H1 (cell line): Measurements from ENCODE around the gene ANKH. TPM values are rescaled to one million over a fixed set of nuclear protein-coding genes. Genes with fewer than 3 reads are reported as not detected.

ENCODE experiments used
- CTCF ChIA-PET: fragments of 300-600 bp; sonication (Branson Sonifier 250); formaldehyde crosslinking; loops from one replicate; lab custom pipeline; 2021; ENCODE audit not compliant: partially characterized antibody; lab: Charles Lee
- POLR2A ChIA-PET: fragments of 300-600 bp; sonication (Branson Sonifier 250); formaldehyde crosslinking; loops from one replicate; lab custom pipeline; 2021; ENCODE audit warnings: inconsistent platforms; ENCODE audit not compliant: partially characterized antibody; lab: Charles Lee
- DNase-seq, 2 experiments: peaks; one replicate each; pipeline versions ENCODE4 v3.0.0 to v3.0.0-alpha.2; 2010 to 2022; ENCODE audit warnings: low spot score in 2 of 2, low read depth in 1 of 2, mixed read lengths in 1 of 2
- FAIRE-seq: peaks from 2 replicates; lab custom pipeline; 2011; peaks lifted over from hg19 to GRCh38; lab: Jason Lieb, UNC
- H2AFZ ChIP-seq: 2 replicates; pipeline ENCODE4 v1.8.1; 2012; ENCODE audit warnings: low read length, inconsistent platforms
- H2AK5ac ChIP-seq: 2 replicates; pipeline ENCODE4 v1.6.1; 2013; ENCODE audit warnings: low read depth, low read length
- H2BK120ac ChIP-seq: replicated peaks from 2 replicates; pipeline ENCODE3; 2013; ENCODE audit warnings: low read depth, low read length, inconsistent platforms
- H2BK12ac ChIP-seq: 2 replicates; pipeline ENCODE4 v1.6.1; 2013; ENCODE audit warnings: low read depth, low read length
- H2BK15ac ChIP-seq: 2 replicates; pipeline ENCODE4 v1.6.1; 2013; ENCODE audit warnings: low read length
- H2BK20ac ChIP-seq: 2 replicates; pipeline ENCODE4 v1.6.1; 2013; ENCODE audit warnings: low read length
- H2BK5ac ChIP-seq: 2 replicates; pipeline ENCODE4 v1.6.1; 2013; ENCODE audit warnings: low read depth, low read length
- H3K14ac ChIP-seq: 2 replicates; pipeline ENCODE4 v1.6.1; 2013; ENCODE audit warnings: inconsistent platforms; ENCODE audit not compliant: insufficient read length
- H3K18ac ChIP-seq: 2 replicates; pipeline ENCODE4 v1.6.1; 2013; ENCODE audit warnings: low read length; ENCODE audit errors: extremely low read depth
- H3K23ac ChIP-seq: 2 replicates; pipeline ENCODE4 v1.6.1; 2013; ENCODE audit warnings: inconsistent platforms; ENCODE audit not compliant: insufficient read length
- H3K23me2 ChIP-seq: 2 replicates; pipeline ENCODE4 v1.6.1; 2013; ENCODE audit warnings: low read depth, low read length
- H3K27ac ChIP-seq: 2 replicates; pipeline ENCODE4 v1.6.1; 2011; ENCODE audit warnings: low read depth, low read length, inconsistent platforms
- H3K27me3 ChIP-seq, 4 experiments: replicated peaks in 1 of 4; 1 replicate in 1 of 4; 2 replicates in 3 of 4; pipeline versions ENCODE4 v1.6.1 to v1.8.1; 2011 to 2013; ENCODE audit warnings: low read length in 3 of 4, mild to moderate bottlenecking in 3 of 4, inconsistent platforms in 2 of 4, mixed read lengths in 2 of 4, moderate library complexity in 1 of 4; ENCODE audit not compliant: control insufficient read depth in 3 of 4, insufficient read depth in 3 of 4; ENCODE audit errors: extremely low read depth in 1 of 4
- H3K36me3 ChIP-seq, 4 experiments: 2 replicates each; pipeline versions ENCODE4 v1.6.1 to v1.8.1; 2011 to 2013; ENCODE audit warnings: mild to moderate bottlenecking in 4 of 4, low read length in 3 of 4, moderate library complexity in 2 of 4, control low read depth in 1 of 4, inconsistent platforms in 1 of 4; ENCODE audit not compliant: insufficient read depth in 4 of 4, control insufficient read depth in 2 of 4
- H3K4ac ChIP-seq: replicated peaks from 2 replicates; pipeline ENCODE3; 2013; ENCODE audit warnings: low read length, low read depth, mixed read lengths, inconsistent platforms; ENCODE audit not compliant: insufficient read length
- H3K4me1 ChIP-seq, 4 experiments: replicated peaks in 1 of 4; 1 replicate in 1 of 4; 2 replicates in 3 of 4; pipeline versions ENCODE4 v1.6.1 to v1.8.1; 2011 to 2013; ENCODE audit warnings: low read length in 3 of 4, inconsistent platforms in 2 of 4, mixed read lengths in 1 of 4; ENCODE audit not compliant: insufficient read depth in 4 of 4, control insufficient read depth in 3 of 4
- H3K4me2 ChIP-seq, 2 experiments: 2 replicates each; pipeline versions ENCODE4 v1.6.1 to v1.8.1; 2011 to 2013; ENCODE audit warnings: low read depth in 2 of 2, low read length in 2 of 2, control low read depth in 1 of 2, inconsistent platforms in 1 of 2, mild to moderate bottlenecking in 1 of 2; ENCODE audit not compliant: insufficient read depth in 1 of 2
- H3K4me3 ChIP-seq, 4 experiments: fragments of 200-600, 300-600 bp in 1 of 4; sonication (generic), shearing (Covaris generic), sonication (Bioruptor Twin) in 1 of 4; 2 replicates each; pipeline versions ENCODE4 v1.5.1 to v1.8.1; 2011 to 2016; ENCODE audit warnings: low read length in 4 of 4, low read depth in 3 of 4, control low read depth in 2 of 4, inconsistent platforms in 2 of 4, mild to moderate bottlenecking in 2 of 4, mixed read lengths in 1 of 4, moderate library complexity in 1 of 4; ENCODE audit not compliant: insufficient read depth in 2 of 4; ENCODE audit errors: extremely low read depth in 1 of 4
- H3K56ac ChIP-seq: replicated peaks from 2 replicates; pipeline ENCODE3; 2013; ENCODE audit warnings: low read depth, mild to moderate bottlenecking, mixed read lengths, low read length, inconsistent platforms; ENCODE audit not compliant: insufficient read length
- H3K79me1 ChIP-seq: 2 replicates; pipeline ENCODE4 v1.6.1; 2013; ENCODE audit warnings: low read depth, low read length, control low read depth
- H3K79me2 ChIP-seq, 2 experiments: 2 replicates each; pipeline versions ENCODE4 v1.6.1 to v1.8.1; 2012 to 2013; ENCODE audit warnings: low read length in 2 of 2, mild to moderate bottlenecking in 2 of 2, inconsistent platforms in 1 of 2; ENCODE audit not compliant: insufficient read depth in 2 of 2, control insufficient read depth in 1 of 2
- H3K9ac ChIP-seq, 4 experiments: replicated peaks in 1 of 4; 1 replicate in 1 of 4; 2 replicates in 3 of 4; pipeline versions ENCODE4 v1.6.1 to v1.8.1; 2011 to 2013; ENCODE audit warnings: low read depth in 3 of 4, low read length in 3 of 4, control low read depth in 2 of 4, mild to moderate bottlenecking in 2 of 4, moderate library complexity in 2 of 4, inconsistent platforms in 1 of 4; ENCODE audit errors: extremely low read depth in 1 of 4
- H3K9me3 ChIP-seq, 2 experiments: 2 replicates each; pipeline versions ENCODE4 v1.6.1 to v1.8.1; 2012 to 2013; ENCODE audit warnings: mild to moderate bottlenecking in 2 of 2, moderate library complexity in 2 of 2, control low read depth in 1 of 2, inconsistent platforms in 1 of 2, low read depth in 1 of 2, low read length in 1 of 2, mixed read lengths in 1 of 2; ENCODE audit not compliant: insufficient read depth in 2 of 2
- H4K20me1 ChIP-seq, 2 experiments: replicated peaks in 1 of 2; 2 replicates each; pipeline versions ENCODE3 to v1.8.1; 2011 to 2013; ENCODE audit warnings: inconsistent platforms in 2 of 2, low read length in 2 of 2, mild to moderate bottlenecking in 1 of 2; ENCODE audit not compliant: insufficient read depth in 2 of 2, control insufficient read depth in 1 of 2
- H4K5ac ChIP-seq: 2 replicates; pipeline ENCODE4 v1.6.1; 2013; ENCODE audit warnings: low read length, low read depth, mixed read lengths, inconsistent platforms; ENCODE audit not compliant: insufficient read length
- H4K8ac ChIP-seq: 2 replicates; pipeline ENCODE4 v1.8.0; 2013; ENCODE audit warnings: mild to moderate bottlenecking, moderate library complexity, low read length, inconsistent platforms; ENCODE audit not compliant: insufficient read depth; ENCODE audit errors: extremely low read depth
- H4K91ac ChIP-seq: replicated peaks from 2 replicates; pipeline ENCODE3; 2013; ENCODE audit warnings: low read length, mixed read lengths, inconsistent platforms; ENCODE audit not compliant: insufficient read length
- CBX5 ChIP-seq: fragments of 300-800, 300-1000 bp; sonication (generic); IDR thresholded peaks from 2 replicates; pipeline ENCODE4 v1.7.1; 2016; ENCODE audit warnings: antibody characterized with exemption, low read length, low read depth
- CTCF ChIP-seq, 3 experiments: IDR thresholded peaks; 1 replicate in 2 of 3; 2 replicates in 1 of 3; pipeline versions ENCODE4 v1.5.1 to v1.6.1; 2011; ENCODE audit warnings: low read length in 3 of 3, mild to moderate bottlenecking in 3 of 3, inconsistent platforms in 2 of 3, low read depth in 1 of 3, moderate library complexity in 1 of 3; ENCODE audit not compliant: insufficient read depth in 1 of 3; ENCODE audit errors: control extremely low read depth in 1 of 3
- EP300 ChIP-seq, 2 experiments: IDR thresholded peaks; 1 replicate in 1 of 2; 2 replicates in 1 of 2; pipeline ENCODE4 v1.6.1; 2011 to 2012; ENCODE audit warnings: low read depth in 2 of 2, low read length in 2 of 2, mild to moderate bottlenecking in 2 of 2, borderline replicate concordance in 1 of 2, inconsistent platforms in 1 of 2, moderate library complexity in 1 of 2
- HDAC2 ChIP-seq, 2 experiments: fragments of 300-600 bp in 1 of 2; sonication (generic) in 1 of 2; IDR thresholded peaks; 2 replicates each; pipeline ENCODE4 v1.6.1; 2011 to 2012; ENCODE audit warnings: low read depth in 2 of 2, low read length in 2 of 2, mild to moderate bottlenecking in 2 of 2, moderate library complexity in 2 of 2, borderline replicate concordance in 1 of 2, inconsistent platforms in 1 of 2
- MAFK ChIP-seq: IDR thresholded peaks from 2 replicates; pipeline ENCODE4 v1.6.1; 2012; ENCODE audit warnings: low read depth, mild to moderate bottlenecking, improper control_type of control experiment, low read length
- NANOG ChIP-seq: IDR thresholded peaks from 2 replicates; pipeline ENCODE4 v1.6.1; 2011; ENCODE audit warnings: low read length, low read depth, mild to moderate bottlenecking, inconsistent platforms; ENCODE audit not compliant: insufficient read depth, poor library complexity, severe bottlenecking
- NRF1 ChIP-seq: IDR thresholded peaks from 2 replicates; pipeline ENCODE4 v1.6.1; 2011; ENCODE audit warnings: mild to moderate bottlenecking, low read depth, low read length, improper control_type of control experiment
- RFX5 ChIP-seq: IDR thresholded peaks from 2 replicates; pipeline ENCODE4 v1.6.1; 2011; ENCODE audit warnings: low read depth, low read length, improper control_type of control experiment, borderline replicate concordance
- SP4 ChIP-seq: IDR thresholded peaks from 2 replicates; pipeline ENCODE4 v1.6.1; 2012; ENCODE audit warnings: low read length, inconsistent platforms
- WGBS, 2 experiments: shearing (Covaris generic) in 1 of 2; methylation state at CpG; one replicate each; pipeline versions ENCODE4 v1.1.6 to v1.1.7; 2013 to 2015; ENCODE audit warnings: low lambda C conversion rate in 2 of 2, mixed read lengths in 2 of 2, inconsistent platforms in 1 of 2, low coverage in 1 of 2, missing lambda C conversion rate in 1 of 2; ENCODE audit not compliant: insufficient replicate concordance in 2 of 2, insufficient coverage in 1 of 2, insufficient read length in 1 of 2; ENCODE audit errors: extremely low coverage in 1 of 2, missing lambda C conversion rate in 1 of 2; 5-methylcytosine and 5-hydroxymethylcytosine counted together
- polyA plus RNA-seq, 7 experiments: library from polyadenylated mRNA; depleted of rRNA in 3 of 7; stranded (reverse) in 5 of 7; unstranded in 2 of 7; fragments of >200 nt in 5 of 7; fragments of 200-250 nt in 2 of 7; gene quantifications; 1 replicate in 5 of 7; 2 replicates in 1 of 7; 4 replicates in 1 of 7; pipeline versions ENCODE4 v1.2.1 to v1.2.3, GENCODE V29; 2011 to 2013; ENCODE audit warnings: missing spikeins in 2 of 7, mixed read lengths in 2 of 7
- total RNA-seq: library from RNA; stranded (reverse); fragmentation: NEBNext Ultra II Directional; extraction: Animal tissue kit (Norgen Biotek cat#: 25700); gene quantifications from 2 replicates; pipeline ENCODE4 v1.2.1, GENCODE V29; 2021

Gene ANKH
- total and polyA plus RNA-seq, 2 of the 8 experiments (the other 6 are each of a cell fraction or from before 2014, with no cell fraction given): 5.3 to 13.0 TPM

DNA sequence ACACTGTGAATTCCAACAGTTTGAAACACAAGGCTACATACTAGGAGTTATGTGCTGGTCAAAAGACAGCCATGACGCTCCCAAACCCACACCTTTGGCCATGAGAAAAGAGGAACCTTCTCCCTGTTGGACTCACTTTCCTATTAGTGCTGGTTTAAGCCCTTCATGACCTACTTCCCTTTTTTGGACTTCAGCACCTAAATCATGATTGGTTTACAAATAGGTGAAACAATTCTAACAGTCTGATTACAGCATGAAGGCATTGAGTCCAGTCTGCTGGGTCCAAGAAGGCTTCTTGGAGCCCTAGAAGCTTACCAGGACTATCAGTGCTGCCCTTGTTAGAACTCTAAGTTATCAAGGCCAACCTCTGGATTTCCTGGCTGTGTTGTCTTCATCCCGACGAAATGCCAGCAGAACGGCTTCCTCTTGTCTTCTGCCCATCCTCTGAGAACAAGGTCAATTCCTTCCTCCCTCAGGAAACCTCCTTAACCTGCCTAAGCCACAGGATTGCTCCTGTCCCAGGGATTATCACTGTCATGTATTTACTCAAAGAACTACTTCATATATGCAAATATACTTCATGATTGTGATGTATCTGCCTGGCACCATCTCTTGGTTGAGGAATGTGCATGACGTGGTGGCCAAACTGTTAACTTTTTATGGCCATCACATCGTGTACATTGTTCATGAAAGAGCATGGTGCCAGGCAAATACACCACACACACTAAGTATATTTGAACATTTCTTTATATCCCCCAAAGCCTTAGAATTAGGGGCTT lies 83.6 kb downstream of the ANKH start:
- 89% methylated on average over 6 of the region's 6 CpGs; no CpG with 5 or more reads in 1 of the 2 experiments for WGBS, 2 experiments
- H3K4ac ChIP-seq: no peak overlapping the region
- no peak overlapping the region for H3K18ac ChIP-seq
- TF ChIP-seq MAFK (no peak), NANOG (no peak), SP4 (no peak), NRF1 (no peak), RFX5 (no peak), HDAC2 (IDR thresholded peaks at IDR 0.05; ENCODE audit: borderline replicate concordance in 1 of 2, low read depth in 2 of 2, low read length in 2 of 2) (no peak), EP300 (IDR thresholded peaks at IDR 0.05; ENCODE audit: borderline replicate concordance in 1 of 2, low read depth in 2 of 2, low read length in 2 of 2) (no peak), CBX5 (no peak), CTCF (IDR thresholded peaks at IDR 0.05; ENCODE audit: control extremely low read depth in 1 of 3, insufficient read depth in 1 of 3, low read depth in 1 of 3, low read length in 3 of 3) (no peak)

More for the DNA sequence above, 83.6 kb downstream of the ANKH start:
- no peaks in the 10 kb centered on the region for H3K79me2 ChIP-seq
- no peaks in the 10 kb centered on the region for H3K27me3 ChIP-seq
- H3K9ac ChIP-seq: no peak overlapping the region
- H3K14ac ChIP-seq: no peak overlapping the region
- H4K8ac ChIP-seq: no peak overlapping the region
- no peak for DNase-seq
- no peak overlapping the region for H2BK120ac ChIP-seq
- no peak for FAIRE-seq
- no peak overlapping the region for H4K91ac ChIP-seq
- ChIA-PET POLR2A (no interaction called here), CTCF (no interaction called here)
- H3K4me1 ChIP-seq: no peaks in the 10 kb centered on the region
- no peaks in the 10 kb centered on the region for H3K79me1 ChIP-seq
- H2AFZ ChIP-seq: no peak overlapping the region
- H3K56ac ChIP-seq: no peak overlapping the region
- H4K20me1 ChIP-seq: no peaks in the 10 kb centered on the region
- H3K4me3 ChIP-seq: no peak overlapping the region
- no peaks in the 10 kb centered on the region for H3K36me3 ChIP-seq
- H3K23ac ChIP-seq: no peak overlapping the region
- no peak overlapping the region for H3K4me2 ChIP-seq
- no peak overlapping the region for H2BK12ac ChIP-seq
- no peak overlapping the region for H3K27ac ChIP-seq
- no peak overlapping the region for H2BK15ac ChIP-seq
- H2BK20ac ChIP-seq: no peak overlapping the region
- H3K9me3 ChIP-seq: peaks cover 0 to 13% of the 10 kb centered on the region in 2 experiments; a peak in 2 of 4 replicates
- no peak overlapping the region for H2BK5ac ChIP-seq
- no peaks in the 10 kb centered on the region for H3K23me2 ChIP-seq
- no peak overlapping the region for H2AK5ac ChIP-seq
- no peak overlapping the region for H4K5ac ChIP-seq
